Measurements from ENCODE around the gene DRP2. TPM values are rescaled to one million over a fixed set of nuclear protein-coding genes. Genes with fewer than 3 reads are reported as not detected.

DRP2 gene
- total and polyA plus RNA-seq, 2 of the 13 experiments (the other 11 are each of a cell fraction or from before 2014, with no cell fraction given) = 0.04 to 0.07 TPM

GRCh38 chrX:101195442-101196173, 24.0 kb upstream of the DRP2 start (continued):
- no peak for TF ChIP-seq UBTF (CRISPR knock-in tag; IDR thresholded peaks at IDR 0.05)
- 0 out of 2 replicates have a peak, but pooled peaks have one; percentile 37 for TF ChIP-seq ZBTB43 (CRISPR knock-in tag; conservative IDR thresholded peaks at IDR 0.05)
- no peak for TF ChIP-seq ZNF225 (CRISPR knock-in tag; IDR thresholded peaks at IDR 0.05)
- no peak for TF ChIP-seq ZNF280B (CRISPR knock-in tag; IDR thresholded peaks at IDR 0.05; ENCODE audit: borderline replicate concordance)
- TF ChIP-seq ETV5 (CRISPR knock-in tag; IDR thresholded peaks at IDR 0.05; ENCODE audit: borderline replicate concordance) = peak; percentile 18; the same call in 1 of the 2 replicates
- no peak for TF ChIP-seq LCORL (IDR thresholded peaks at IDR 0.05)
- TF ChIP-seq LCORL (CRISPR knock-in tag; IDR thresholded peaks at IDR 0.05) = no peak
- no peak for TF ChIP-seq GZF1 (CRISPR knock-in tag; IDR thresholded peaks at IDR 0.05)
- TF ChIP-seq ELF1 (CRISPR knock-in tag; IDR thresholded peaks at IDR 0.05) = peak; percentile 26; the same call in 1 of the 2 replicates
- no peak for TF ChIP-seq MTERF4 (CRISPR knock-in tag; IDR thresholded peaks at IDR 0.05)
- TF ChIP-seq FOSL2 (CRISPR knock-in tag; IDR thresholded peaks at IDR 0.05) = 0 out of 2 replicates have a peak, but pooled peaks have one; percentile 23
- no peak for TF ChIP-seq ZNF235 (CRISPR knock-in tag; IDR thresholded peaks at IDR 0.05; ENCODE audit: borderline replicate concordance)
- TF ChIP-seq ZFP82 (CRISPR knock-in tag; IDR thresholded peaks at IDR 0.05; ENCODE audit: borderline replicate concordance) = no peak
- no peak for TF ChIP-seq SOX13 (IDR thresholded peaks at IDR 0.05)
- TF ChIP-seq SOX13 (CRISPR knock-in tag; conservative IDR thresholded peaks at IDR 0.05 in 1 of 2, IDR thresholded peaks at IDR 0.05 in 1 of 2) = peak in 1 of 2 experiments; percentile 47; a peak in 1 of 4 replicates
- TF ChIP-seq FOXA1 (IDR thresholded peaks at IDR 0.05) = no peak
- TF ChIP-seq FOXA1 (CRISPR knock-in tag; IDR thresholded peaks at IDR 0.05) = 0 out of 2 replicates have a peak, but pooled peaks have one; percentile 11
- no peak for TF ChIP-seq ESRRA (CRISPR knock-in tag; IDR thresholded peaks at IDR 0.05; ENCODE audit: low read depth)
- 0 out of 2 replicates have a peak, but pooled peaks have one; percentile 11 for TF ChIP-seq HNF4A (CRISPR knock-in tag; IDR thresholded peaks at IDR 0.05)
- peak; percentile 94 for TF ChIP-seq ZBTB26 (CRISPR knock-in tag; IDR thresholded peaks at IDR 0.05; ENCODE audit: borderline replicate concordance)
- peak; percentile 62 for TF ChIP-seq ELF3 (CRISPR knock-in tag; IDR thresholded peaks at IDR 0.05)
- TF ChIP-seq HOXA5 (CRISPR knock-in tag; IDR thresholded peaks at IDR 0.05) = no peak
